GM21381 (cell line): Measurements from ENCODE around the gene DCBLD2.

ENCODE experiments used
- ATAC-seq: cut with Tn5 transposase; IDR thresholded peaks from one replicate; pipeline ENCODE4 v1.9.1; 2021; ENCODE audit warnings: mild to moderate bottlenecking, moderate library complexity; ENCODE audit not compliant: unreplicated experiment

The DCBLD2 gene

DNA sequence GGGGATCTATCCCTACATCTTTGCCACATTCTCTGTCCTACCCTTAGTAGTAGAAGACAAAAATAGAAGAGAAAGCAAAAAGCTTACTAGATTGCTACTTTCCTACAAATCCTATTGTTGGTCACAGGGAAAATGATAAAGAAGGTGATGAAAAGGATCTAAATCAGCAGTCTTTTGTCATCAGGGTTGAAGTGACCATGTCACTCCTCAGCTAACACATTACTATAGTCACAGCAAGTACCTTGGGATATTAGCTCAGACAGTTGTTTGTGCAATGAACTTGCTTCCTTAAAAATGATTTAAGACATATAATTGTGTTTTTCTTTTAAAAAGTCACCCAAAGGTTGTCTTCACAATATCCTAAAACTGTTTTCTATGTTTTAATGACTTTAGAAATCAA is 132.0 kb downstream of the DCBLD2 start:
- no peak for ATAC-seq

DNA sequence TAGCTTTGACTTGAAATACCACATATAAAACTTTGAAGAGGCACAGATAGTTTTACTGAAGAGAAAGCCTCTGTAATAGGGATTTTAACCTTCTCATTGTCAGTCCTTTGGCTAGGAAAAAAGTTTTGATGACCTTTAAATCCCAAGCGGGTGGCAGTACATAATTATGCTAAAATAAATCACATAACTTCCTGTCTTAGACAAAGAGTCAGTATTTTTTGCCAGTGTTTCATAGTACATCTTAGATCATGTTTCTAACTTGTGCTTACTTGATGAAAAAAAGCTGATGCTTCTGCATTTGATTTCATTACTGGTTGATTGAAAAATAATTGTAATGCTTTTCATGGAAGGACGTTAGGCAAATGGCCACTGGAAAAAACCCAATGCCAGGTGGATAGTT is 132.5 kb downstream of the DCBLD2 start:
- no peak for ATAC-seq

DNA sequence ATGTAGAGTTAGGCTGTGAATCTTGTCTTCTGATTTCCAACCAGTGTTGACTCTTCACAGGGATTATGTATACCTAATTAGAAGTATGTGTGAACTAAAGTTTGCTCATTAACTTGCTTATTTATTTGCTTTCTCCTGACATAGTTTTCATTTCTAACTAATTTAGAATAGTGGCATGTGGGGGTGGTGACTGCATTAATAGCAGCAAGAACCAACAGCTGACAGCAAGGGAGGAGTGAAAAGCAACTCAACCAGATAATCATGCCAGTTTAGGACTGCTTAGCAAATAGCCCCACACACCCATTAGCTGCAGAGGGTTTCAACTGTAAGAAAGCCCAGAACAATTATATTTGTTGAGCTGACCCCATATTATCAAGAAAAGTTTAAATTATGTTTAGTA is 134.6 kb downstream of the DCBLD2 start:
- no peak for ATAC-seq

DNA sequence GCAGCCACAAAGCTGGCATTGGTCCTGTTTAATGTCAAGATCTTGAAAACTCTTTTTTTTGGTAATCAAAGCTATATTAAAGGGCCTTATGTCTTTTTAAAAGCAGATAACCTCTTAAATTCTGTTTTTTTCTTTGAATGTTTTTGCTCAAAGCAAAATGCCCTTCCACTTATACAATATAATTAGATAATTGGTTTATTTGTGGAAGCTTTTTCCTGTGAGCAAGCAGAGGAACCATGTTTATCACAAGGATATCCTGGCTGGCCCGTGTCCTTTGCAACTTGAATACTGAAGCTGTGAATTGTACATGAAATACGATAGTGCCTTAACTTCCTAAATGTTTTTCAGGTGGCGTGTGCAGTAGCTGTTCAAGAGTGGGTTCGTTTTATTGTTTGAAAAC is 135.8 kb downstream of the DCBLD2 start:
- ATAC-seq, result no peak

DNA sequence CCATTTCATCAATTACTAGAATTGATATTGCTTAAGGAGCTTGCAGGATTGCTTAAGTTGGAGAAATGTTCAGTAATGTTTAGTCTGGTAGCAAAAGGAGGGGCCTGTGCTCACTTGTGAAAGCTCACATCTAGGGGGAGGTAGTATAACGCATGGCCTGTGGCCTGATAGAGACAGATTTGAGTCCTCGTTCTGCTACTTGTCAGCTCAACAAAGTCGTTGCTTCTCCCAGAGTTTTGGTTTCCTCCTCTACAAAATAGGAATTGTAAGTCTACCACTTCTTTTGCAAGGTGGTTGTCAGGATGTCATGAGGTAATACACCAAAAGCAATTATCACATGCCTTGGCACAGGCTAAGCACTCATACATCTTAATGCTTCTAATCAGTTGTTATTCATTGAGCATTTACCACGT is 137.0 kb downstream of the DCBLD2 start:
- no peak for ATAC-seq

- no peak for ATAC-seq
These were observed 137.6 kb downstream of the DCBLD2 start for GRCh38 chr3:98763819-98764418.

- ATAC-seq, result no peak
These were observed 138.4 kb downstream of the DCBLD2 start, which contains the start of gene ST3GAL6 for GRCh38 chr3:98763076-98763475. TSS of gene ST3GAL6 (plus strand) at chr3:98763340. CDS start at chr3:98768441, 5,101 bp downstream.

- ATAC-seq, result no peak
These were observed 139.8 kb downstream of the DCBLD2 start for GRCh38 chr3:98761643-98762229.

- ATAC-seq, result no peak
These were observed 141.9 kb downstream of the DCBLD2 start for GRCh38 chr3:98759629-98760028.

GRCh38 chr3:98755601-98756000 is 145.9 kb downstream of the DCBLD2 start:
- no peak for ATAC-seq

DNA sequence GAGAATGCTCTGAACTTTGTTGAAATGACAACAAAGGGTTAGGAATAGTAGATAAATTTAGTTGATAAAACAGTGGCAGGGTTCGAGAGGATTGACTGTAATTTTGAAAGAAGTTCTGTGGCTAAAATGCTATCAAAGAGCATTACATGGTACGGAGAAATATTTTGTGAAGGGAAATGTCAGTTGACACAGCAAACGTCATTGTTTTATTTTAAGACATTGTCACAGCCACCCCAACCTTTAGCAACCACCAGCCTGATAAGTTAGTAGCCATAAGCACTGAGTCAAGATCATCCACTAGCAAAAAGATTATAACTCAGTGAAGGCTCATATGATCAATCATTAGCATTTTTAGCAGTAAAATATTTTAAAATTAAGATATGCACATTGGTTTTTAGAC is 147.0 kb downstream of the DCBLD2 start:
- ATAC-seq, result no peak

DNA sequence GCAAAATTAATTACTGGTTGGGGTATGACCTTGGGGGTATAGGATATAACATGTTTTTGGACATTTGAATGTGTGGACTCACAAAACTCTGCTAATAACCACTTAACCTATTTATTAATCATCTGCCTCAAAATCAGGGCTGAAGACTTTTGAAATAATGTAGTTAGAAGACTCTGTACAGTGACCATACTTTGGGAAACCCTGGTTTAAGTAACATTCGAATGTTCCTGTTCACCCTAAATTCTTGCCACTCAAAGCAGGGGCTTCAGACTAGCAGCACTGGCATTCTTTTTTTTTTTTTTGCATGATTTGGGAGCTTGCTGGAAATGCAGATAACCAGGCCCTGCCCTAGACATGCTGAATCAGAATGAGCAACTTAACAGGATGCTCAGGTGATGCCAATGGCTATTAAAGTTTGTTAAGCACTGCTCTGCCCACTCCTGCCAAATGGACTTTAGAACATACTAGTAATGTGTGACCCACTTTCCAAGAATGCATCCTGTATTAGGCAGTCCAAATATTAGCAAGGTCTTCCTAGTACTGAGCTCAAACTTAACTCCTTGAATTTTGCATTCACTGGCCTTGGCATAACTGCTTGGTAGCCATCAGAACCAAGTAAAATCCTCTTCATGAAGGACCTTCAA is 151.1 kb downstream of the DCBLD2 start:
- ATAC-seq, result no peak

- no peak for ATAC-seq
These were observed 154.6 kb downstream of the DCBLD2 start for GRCh38 chr3:98746882-98747281.

DNA sequence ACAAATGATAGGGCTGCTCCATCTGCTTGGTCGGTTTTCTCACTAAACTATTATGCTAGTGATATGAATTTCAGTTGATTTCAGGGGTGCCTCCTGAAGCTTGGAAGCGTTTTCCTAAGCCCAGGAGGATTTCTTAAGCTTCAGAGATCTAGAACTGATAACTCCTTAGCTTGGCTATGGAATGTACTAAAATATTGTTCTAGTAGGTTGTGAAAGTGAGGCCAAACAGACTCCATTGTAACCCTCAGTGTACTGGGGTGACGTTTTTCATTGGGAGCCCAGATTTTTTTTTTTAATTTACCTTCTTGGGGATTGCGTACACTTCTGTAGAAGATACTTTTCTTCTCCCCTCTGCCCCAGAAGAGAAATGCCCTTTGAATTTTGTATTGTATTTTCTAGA is 155.4 kb downstream of the DCBLD2 start:
- ATAC-seq, result no peak
